Ecto neural progenitor cell (in vitro differentiated cells): Measurements from ENCODE around the gene MED16.
A peak's percentile ranks its signal among the peaks of the same experiment; 100 is the strongest.

Source experiments
- DNase-seq: peaks from one replicate; pipeline ENCODE4 v3.0.0-alpha.2; 2018; ENCODE audit warnings: low spot score

Gene MED16

DNA sequence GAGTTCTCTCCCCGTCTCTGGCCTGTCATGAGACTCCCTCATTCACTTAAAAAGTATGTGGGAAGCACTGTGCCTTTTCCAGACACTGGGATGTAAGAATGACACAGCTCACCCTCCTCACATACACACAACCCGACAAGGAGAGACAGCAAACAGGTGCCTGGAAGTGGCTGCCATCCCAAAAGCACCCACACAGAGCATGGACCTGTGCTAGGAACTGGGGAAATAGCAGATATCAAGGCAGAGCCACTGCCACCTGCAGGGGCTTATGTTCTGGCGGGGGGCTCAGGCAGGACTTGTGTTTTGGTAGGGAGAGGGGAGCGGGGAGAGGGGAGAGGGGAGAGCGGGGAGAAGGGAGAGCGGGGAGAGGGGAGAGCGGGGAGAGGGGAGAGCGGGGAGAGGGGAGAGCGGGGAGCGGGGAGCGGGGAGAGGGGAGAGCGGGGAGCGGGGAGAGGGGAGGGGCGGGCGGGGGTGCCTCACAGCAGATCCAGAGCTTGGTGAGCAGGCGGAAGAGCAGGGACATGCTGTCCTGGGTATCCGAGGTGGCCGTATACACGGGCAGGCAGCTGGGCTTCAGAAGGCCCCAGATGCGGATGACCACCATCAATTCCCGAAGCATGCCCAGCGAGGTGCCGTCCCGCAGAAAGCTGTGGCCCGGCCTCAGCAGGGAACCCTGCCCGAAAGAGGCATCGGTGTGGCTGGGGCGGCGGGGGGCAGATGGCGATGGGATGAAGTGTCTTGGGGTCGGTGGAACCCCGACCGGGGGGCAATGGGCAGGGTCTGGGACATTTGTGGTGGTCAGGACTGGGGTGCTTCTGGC lies 21.3 kb downstream of the MED16 start:
- DNase-seq, result no peak

GRCh38 chr19:870963-871401 lies 22.0 kb downstream of the MED16 start:
- no peak for DNase-seq

- DNase-seq, result no peak
These were observed 22.7 kb downstream of the MED16 start for GRCh38 chr19:870314-870713.

GRCh38 chr19:869245-870177 lies 23.5 kb downstream of the MED16 start:
- DNase-seq, result no peak

DNA sequence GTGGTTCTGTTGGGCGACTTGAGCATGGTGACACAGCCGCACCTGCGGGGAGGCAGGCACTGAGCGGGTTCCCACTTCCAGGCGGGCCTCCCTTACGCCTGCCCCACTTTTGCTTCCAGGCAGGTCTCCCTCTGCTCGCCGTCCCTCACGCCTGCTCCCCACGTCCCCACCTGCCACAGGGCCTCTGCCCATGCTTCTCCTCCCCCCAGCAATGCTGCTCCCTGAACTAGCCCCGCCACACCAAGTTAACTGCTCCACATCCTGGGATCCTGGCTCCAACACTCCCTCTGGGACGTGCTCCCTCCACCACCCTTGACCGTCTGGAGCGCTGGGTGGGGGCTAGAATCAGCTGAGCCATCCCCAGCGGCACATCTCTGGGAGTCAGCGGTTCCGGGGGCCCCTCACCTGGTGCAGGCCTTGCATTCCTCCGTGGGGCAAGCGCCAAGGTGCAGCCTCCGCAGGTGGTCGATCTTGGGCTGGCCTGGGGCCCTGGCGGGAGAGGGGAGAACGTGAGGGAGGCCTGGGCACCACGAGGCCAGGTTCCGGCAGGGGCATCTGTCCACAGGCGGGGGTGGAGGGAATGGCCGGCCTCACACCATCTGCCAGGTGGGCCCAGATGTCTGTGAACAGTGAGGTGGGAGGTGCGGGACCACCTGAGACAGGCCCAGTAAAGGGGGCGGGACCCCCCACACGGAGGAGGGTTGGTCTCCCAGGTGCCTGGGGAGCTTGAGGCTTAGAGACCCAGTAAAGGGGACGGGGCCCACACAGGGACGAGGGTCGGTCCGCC lies 24.3 kb downstream of the MED16 start:
- no peak for DNase-seq

DNA sequence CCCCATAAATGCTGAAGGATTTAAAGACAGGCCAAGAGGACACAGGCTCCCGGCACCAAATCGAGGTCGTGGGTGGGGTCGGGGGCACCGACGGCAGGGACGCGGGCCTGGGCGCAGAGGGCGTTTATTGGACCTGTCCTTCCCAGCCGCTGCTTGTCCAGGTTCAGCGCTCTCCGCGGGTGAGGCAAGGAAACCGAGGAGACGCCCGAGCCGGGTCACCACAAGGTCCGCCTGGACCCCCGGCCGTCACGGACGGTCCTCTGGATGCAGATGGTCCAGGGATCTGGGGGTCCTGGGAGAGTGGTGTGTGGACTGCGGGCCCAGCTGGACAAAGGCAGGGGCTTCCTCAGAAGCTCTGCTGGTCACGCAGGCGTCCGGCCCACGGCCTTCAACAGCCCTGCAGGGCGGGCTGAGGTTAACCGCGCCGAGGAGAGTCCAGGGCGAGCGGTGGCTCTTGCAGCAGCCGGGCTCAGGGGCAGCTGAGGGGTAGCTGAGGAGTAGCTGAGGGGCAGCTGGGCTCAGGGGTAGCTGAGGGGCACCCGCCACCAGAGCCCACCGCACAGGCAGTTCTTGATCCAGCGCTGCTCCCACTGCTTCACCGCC lies 25.0 kb downstream of the MED16 start:
- DNase-seq, result no peak

DNA sequence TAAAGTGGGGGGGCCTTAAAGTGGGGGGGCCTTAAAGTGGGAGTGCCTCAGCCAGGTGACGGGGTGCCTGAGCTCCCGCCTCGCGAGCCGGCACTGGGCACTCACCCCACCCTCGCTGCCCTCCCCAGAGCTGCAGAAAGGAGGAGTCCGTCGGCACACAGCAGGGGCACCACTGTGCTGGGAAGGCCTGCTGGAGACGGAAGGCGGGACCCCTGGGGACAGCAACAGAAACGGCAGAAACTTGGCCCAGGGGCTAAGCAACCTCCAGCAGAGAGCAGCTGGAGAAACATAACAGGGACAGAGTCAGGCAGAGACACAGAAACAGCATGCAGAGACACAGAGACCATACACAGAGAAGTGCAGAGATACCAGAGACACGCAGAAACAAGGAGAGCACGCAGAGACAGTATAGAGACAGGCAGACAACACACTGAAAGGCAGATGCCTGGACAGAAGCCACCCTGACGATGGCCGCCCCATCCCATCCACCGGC lies 25.6 kb downstream of the MED16 start:
- DNase-seq, result no peak

DNA sequence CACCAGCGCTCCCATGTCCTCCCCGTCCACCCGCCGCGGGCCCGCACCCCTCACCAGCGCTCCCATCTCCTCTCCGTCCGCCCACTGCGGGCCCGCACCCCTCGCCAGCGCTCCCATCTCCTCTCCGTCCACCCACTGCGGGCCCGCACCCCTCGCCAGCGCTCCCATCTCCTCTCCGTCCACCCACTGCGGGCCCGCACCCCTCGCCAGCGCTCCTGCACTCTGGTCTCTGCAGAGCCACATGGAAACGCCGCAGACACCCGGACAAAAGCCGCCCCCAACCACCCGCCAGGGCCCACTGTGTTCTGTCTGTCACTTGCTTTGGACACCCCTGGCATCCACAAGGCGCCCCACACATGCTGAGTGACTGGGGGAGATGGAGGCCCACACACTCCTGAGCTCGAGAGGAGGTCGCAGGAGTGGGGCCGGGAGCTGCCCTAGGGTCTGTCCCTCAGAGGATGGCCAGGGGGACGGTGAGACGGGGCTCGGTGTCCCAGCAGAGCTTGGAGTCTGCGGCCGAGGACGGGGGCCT lies 26.2 kb downstream of the MED16 start:
- DNase-seq, result no peak

GRCh38 chr19:863315-863620 lies 29.7 kb downstream of the MED16 start:
- no peak for DNase-seq

- peak; percentile 88 for DNase-seq
These were observed 30.2 kb downstream of the MED16 start for GRCh38 chr19:862581-863314.

DNA sequence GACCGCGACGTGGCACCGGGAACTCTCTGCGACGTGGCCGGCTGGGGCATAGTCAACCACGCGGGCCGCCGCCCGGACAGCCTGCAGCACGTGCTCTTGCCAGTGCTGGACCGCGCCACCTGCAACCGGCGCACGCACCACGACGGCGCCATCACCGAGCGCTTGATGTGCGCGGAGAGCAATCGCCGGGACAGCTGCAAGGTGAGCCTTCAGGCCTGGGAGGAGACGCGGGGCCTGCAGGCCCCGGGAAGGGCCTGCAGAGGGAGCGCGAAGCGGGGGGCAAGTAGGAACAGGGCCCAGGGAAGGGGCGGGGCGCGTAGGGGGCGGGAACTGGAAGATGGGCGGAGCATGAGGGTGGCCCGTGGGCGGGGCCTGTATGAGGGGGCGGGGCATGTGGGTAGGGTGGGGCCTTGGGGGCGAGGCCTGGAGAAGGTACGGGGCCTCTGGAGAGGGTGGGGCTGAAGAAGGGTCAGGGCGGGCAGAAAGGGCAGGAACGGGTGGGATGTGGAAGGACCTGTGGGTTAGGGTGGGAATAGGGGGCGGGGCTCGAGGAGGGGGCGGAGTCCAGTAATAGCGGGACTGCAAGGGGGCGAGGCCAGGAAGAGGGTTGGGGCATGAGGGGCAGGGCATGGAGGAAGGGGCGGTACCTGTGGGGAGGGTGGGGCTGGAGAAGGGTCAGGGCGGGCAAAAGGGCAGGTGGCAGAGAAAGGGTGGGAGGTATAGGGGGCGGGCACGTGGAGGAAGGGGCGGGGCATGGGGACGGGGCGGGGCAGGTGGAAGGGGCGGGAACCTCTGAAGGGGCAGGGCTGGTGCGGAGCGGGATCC lies 31.0 kb downstream of the MED16 start:
- peak; percentile 93 for DNase-seq

GRCh38 chr19:861141-861755 lies 31.7 kb downstream of the MED16 start:
- DNase-seq, result no peak

DNA sequence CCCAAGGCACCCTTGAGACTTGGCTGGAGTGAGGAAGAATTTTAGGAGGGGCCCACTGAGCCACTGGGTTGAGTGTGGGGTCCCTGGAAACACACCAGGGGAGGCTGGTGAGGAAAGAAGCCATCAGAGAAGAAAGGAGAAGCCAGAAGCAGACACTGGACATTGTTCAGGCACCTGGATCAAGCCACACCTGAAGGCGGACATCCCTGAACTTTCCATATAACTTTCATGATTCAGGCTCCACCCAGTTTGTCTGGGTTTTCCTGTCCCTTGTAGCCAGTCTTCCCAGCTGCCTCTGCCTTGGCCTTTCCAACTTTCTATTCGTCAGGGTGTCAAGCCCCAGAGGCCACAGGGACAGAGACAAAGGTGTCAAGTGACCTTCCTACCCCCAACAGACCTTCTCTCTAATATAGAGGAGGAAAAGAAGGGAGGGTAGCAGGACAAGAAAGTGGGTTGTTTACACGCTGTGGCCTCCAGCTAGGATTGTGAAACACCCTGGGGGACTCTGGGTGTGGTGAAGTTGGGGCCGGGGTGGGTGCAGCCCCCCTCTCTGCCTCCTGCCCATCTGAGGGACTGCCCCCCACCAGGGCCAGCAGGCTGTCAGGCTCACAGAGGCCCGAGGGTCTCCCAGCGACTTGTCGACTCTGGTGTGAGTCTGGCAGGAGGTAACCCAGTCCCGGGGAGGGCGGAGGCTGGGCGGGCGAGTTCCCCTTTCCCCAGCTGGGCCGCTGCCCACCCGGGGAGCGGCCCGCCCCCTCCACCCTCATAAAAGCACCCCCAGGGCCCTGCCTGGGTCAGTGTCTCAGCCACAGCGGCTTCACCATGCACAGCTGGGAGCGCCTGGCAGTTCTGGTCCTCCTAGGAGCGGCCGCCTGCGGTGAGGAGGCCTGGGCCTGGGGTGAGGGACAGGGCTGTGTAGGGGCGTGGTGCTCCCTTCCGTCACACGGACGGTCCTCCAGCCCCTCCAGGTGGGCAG lies 33.8 kb downstream of the MED16 start, which contains the start of gene CFD:
CFD (plus strand) TSS at position 797 of the 976 bp plus-strand sequence; CDS start at position 823, 26 bp downstream.
- DNase-seq, result no peak

GRCh38 chr19:858284-858683 lies 34.7 kb downstream of the MED16 start:
- DNase-seq, result no peak

DNA sequence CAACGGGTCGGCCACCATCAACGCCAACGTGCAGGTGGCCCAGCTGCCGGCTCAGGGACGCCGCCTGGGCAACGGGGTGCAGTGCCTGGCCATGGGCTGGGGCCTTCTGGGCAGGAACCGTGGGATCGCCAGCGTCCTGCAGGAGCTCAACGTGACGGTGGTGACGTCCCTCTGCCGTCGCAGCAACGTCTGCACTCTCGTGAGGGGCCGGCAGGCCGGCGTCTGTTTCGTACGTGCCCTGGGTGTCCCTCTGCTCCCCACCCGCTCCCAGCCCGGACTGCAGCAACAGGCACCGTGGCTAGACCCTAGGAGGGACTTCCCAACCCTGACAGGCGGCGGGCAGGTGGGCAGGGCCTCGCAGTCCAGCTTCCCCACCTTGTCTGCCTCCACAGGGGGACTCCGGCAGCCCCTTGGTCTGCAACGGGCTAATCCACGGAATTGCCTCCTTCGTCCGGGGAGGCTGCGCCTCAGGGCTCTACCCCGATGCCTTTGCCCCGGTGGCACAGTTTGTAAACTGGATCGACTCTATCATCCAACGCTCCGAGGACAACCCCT lies 37.3 kb downstream of the MED16 start:
- DNase-seq, result no peak

DNA sequence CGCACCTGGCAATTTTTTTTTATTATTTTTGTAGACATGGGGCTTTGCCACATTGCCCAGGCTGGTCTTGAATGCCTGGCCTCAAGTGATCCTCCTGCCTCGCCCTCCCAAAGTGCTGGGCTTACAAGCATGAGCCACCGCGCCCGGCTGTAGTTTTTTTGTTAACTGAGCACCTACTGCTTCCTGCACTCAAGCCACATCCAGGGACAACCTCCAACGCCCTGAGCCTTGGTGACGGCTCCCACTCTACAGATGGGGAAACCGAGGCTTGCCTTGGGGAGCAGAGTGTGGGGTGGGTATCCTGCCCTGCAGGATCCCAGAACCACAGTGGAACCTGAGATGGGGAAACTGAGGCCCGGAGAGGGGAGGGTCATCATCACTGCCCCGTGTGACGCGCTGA lies 37.8 kb downstream of the MED16 start:
- DNase-seq, result no peak

DNA sequence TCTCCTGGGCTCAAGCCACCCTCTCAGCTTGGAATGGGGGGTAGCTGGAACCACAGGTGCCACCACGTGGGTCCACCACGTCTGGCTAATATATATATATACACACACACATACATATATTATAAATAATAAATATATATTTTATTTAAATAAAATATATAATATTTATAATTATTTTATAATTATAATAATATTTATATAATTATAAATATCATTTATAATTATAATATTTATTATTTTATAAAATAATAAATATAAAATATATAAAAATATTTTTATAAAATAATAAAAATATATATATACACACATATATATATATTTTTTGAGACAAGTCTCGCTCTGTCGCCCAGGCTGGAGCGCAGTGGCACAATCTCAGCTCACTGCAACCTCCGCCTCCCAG lies 38.4 kb downstream of the MED16 start:
- no peak for DNase-seq
